C1 segment of cervical spinal cord (tissue), 14 donors: ENCODE results near the gene ZNF621.

Experiments
- DNase-seq, 14 donors: peaks; one replicate each; lab custom pipeline; 2025; lab: John Stamatoyannopoulos, UW

Gene ZNF621

DNA sequence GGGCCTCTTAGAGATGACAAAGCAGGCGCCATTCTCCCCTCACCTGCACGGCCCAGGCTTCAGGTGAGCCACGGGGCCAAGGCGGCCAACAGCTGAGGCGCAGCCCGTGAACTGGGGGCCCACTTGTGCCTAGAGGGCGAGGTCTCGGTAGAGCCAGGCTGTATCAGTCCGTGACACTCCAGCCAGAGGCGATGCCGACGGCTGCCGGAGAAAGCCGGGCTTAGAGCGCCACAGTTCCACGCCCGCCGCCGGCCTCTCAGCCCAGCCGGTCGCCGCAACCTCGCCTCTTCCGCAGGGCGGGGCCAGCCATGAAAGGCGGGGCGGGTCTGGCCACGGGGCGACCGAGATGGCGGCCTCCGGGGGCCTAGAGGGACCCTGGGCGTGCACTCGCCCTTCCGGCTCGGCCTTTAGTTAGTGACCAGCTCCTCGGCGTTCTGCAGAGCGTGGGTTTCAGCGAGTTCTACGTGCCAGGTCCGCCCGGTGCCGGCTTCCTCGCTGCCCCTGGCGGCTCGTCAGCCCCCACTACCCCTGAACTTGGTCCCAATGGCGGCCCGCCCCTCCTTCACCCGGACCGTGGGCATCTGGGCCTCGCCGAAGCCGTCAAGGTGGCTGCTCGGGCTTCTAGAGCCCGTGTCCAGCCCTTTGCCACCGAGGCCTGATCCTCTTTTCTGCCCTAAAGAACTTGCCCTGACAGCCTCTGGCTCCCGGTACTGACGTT, at the start of gene ZNF621:
Gene ZNF621 (plus strand): TSS at position 393 of the 718 bp plus-strand sequence. CDS start 881 bp downstream, outside the sequence.
- peak; percentile 34 to 88 (median 80) for DNase-seq

- DNase-seq: peak in 13 of 14 donors; percentile 17 to 74 (median 46)
Observed at GRCh38 chr3:40476478-40477470, 48.0 kb upstream of the ZNF621 start, which contains the start of gene ZNF619. ZNF619 (plus strand) TSS chr3:40477122; CDS start chr3:40477980, 858 bp downstream.

DNA sequence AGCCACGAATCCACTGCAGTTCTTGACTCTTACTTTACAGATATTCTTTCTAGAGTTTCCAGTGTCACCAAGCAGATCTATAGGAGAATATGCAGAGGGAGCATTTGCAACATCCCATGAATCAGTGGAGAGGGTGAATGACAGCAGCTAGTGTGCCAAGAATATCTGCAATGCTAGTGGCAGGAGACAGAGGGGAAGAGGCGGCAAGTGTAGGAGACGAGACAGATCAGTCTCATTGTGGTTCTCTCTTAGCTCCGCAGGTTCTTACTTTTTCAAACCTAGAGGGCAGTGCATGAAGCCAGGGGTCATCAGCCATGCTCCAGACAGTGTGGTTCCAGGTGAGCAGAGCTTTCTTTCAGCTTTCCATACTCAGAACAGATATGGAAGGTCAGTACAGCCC, 47.1 kb upstream of the ZNF621 start:
- DNase-seq: peak in 1 of 14 donors; percentile 23

GRCh38 chr3:40487172-40487571, 37.6 kb upstream of the ZNF621 start:
- no peak for DNase-seq

DNA sequence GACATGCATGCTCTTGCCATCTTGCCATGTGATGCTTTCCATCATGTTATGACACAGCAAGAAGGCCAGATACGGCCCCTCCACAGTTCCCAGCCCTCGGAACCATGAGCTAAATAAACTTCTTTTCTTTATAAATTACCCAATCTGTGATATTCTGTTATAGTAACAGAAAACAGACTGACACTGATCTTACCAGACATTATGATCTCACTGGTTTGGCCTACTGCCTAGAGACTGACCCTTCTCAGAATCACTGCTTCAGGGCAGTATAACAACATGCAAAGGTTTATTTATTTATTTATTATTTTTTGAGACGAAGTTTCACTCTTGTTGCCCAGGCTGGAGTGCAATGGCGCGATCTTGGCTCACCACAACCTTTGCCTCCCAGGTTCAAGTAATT, 33.8 kb upstream of the ZNF621 start:
- no peak for DNase-seq

DNA sequence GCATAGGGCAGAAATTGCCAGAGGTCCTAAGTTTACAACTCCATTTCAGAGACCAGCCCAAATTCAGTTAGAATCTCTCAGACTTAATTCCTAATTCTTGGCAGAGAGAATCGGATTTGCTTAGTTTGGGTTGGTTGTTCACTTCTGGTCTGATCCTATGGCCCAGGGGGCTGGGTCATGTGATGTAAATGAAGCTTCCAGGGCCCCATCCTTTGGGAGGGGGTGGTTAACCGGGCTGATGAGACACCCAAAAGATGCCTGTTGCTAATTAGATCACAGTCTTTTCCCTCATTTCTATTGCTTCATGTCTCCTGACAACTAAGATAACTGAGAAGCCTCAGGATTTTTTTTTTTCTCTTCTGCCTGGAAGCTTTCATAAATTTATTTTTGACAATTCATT, 30.1 kb upstream of the ZNF621 start:
- DNase-seq: no peak

GRCh38 chr3:40497288-40497687, 27.5 kb upstream of the ZNF621 start:
- no peak for DNase-seq

DNA sequence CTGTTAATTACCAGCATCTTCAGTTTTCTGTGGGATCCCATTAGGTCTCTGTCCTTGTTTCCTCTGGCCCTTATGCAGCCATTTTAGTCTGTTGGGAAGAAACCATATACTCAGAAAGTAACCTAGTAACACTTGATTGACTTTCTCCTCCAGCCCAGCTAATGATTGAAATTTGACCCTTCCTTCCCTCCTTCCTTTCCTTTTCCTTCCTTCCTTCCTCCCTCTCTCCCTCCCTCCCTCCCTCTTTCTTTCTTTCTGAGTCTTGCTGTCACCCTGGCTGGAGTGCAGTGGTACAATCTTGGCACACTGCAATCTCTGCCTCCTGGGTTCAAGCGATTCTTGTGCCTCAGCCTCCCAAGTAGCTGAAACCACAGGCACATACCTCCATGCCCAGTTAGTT, 24.8 kb upstream of the ZNF621 start:
- DNase-seq: no peak

DNA sequence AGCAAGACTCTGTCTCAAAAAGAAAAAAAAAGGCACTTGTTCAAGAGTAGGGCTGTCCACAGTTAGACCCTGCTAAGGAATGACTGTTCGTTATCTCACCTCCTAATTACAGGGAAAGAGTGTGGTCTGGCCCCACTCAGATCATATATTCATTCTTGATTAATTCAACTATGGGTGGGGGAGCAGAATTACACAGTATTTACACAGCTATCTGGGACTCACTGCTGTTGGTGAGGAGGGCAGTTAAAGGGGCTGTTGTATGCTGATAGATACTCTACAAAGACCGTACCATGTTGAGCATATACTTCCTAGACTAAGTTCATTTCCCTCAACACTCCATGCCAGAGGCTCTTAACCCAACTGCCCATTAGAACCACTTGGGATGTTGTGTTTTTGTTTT, 22.7 kb upstream of the ZNF621 start:
- DNase-seq: no peak

- DNase-seq: no peak
Observed at GRCh38 chr3:40504636-40505430, 19.9 kb upstream of the ZNF621 start.

DNA sequence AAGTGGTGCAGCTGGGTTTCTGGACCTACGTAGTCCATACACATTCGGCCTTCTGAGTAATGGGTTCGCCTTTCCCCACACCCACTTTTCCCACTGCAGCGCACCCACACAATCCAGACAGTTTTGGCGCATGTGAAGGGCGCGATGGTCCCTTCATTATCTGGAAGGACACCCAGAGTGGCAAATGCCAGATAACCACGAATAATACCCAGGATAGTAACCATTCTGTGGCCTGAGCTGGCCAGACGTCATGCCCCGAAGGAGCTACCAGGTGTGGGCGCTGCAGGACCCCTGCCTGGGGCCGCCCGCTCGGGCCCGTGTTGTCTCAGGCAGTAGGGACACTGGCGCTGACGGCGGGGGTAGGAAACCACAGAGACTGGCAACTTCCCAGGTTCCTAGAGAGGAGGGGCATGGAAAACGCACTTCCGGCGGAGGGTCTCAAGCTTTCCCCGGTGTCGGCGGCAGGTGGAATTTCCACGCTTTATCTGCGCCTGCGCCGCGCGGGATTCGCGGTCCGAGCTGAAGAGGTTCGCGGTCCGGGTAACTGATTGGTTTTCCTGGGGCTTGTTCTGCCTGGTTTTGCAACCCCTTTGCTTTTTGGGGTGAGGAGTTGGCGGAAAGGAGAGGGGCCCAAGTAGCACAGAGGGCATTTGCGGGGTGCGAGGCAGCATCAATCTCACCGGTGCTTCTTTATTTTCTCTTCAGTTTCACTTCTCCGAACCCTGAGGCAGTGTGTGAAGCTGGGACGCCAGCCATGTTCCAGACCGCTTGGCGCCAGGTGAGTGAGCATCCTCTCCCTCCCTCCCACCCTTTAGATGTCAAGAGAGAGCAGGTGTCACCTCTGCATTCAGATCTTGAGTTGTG, 18.9 kb upstream of the ZNF621 start, which contains the start of gene ZNF620:
Gene ZNF620 (plus strand): TSS at position 441 of the 864 bp plus-strand sequence. CDS start 314 bp downstream, at position 755.
- DNase-seq: peak in 13 of 14 donors; percentile 10 to 81 (median 52)

GRCh38 chr3:40511031-40511718, 13.6 kb upstream of the ZNF621 start:
- no peak for DNase-seq

GRCh38 chr3:40516201-40516600, 8.6 kb upstream of the ZNF621 start:
- no peak for DNase-seq

DNA sequence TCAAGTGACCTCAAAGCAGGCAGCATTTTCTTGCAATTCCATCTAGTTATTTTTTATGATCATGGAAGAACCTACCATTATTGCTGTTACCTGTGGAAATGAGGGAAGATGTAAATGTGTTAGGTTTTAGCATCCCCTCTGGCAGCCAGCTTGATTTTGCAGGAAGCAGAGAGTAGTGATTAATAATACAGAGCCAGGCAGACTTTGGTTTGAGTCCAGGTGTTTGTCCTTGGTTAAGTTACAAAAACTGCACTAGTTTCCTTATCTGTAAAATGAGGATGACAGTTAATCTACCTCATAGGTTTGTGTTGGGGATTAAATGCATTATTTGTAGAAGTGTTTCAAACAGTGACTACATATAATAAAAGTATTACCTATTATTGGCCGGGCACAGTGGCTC, 6.7 kb upstream of the ZNF621 start:
- no peak for DNase-seq

DNA sequence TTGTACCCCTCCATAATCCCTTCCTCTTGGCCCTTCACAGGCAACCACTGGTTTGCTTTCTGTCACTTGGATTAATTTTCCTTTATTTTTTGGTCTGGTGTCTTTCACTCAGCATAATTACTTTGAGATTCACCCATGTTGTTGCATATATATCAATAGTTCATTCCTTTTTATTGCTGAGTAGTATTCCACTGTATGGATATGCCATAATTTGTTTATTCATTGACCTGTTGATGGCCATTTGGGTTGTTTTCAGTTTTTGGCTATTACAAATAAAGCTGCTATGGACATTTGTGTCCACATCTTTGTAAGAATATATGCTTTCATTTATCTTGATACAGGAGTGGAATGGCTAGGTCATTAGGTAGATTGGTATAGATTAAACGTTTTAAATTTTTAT, 5.9 kb upstream of the ZNF621 start:
- no peak for DNase-seq

- no peak for DNase-seq
Observed at GRCh38 chr3:40521254-40521653, 3.5 kb upstream of the ZNF621 start.

DNA sequence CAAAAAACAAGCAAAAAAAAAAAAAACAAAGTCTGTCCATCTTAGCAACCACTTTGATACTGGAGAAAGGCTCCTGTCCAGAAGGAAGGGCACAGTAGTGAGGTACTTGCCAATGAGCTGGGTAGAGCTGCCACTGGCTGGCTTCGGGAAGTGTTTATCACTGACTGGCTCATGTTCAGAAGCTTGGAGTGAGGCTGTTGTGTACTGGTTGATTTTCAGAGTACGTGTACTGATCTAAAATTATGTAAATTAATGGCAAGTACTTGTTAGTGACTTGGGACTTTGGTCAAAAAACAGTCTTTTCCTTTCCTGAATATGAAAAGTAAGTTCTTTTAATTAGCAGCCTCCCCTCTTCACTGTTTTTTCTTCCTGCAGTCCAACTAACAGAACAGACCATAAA, 979 bp upstream of the ZNF621 start:
- peak in 5 of 14 donors; percentile 2 to 30 (median 4) for DNase-seq

GRCh38 chr3:40524222-40524567, 565 bp upstream of the ZNF621 start:
- DNase-seq: no peak

GRCh38 chr3:40528426-40528825, 3.7 kb downstream of the ZNF621 start:
- no peak for DNase-seq

DNA sequence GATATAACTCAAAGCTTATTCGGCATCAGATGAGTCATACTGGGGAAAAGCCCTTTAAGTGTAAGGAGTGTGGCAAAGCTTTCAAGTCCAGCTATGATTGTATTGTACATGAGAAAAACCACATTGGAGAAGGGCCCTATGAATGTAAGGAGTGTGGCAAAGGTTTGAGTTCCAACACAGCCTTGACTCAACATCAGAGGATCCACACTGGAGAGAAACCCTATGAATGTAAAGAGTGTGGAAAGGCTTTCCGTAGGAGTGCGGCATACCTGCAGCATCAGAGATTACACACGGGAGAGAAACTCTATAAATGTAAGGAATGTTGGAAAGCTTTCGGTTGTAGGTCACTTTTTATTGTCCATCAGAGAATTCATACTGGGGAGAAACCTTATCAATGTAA, 7.5 kb downstream of the ZNF621 start:
- DNase-seq: no peak
